AG09309 (cell line): ENCODE measurements around the gene ERF.
A peak's percentile ranks its signal among the peaks of the same experiment; 100 is the strongest.

Source experiments
- DNase-seq: peaks from one replicate; pipeline ENCODE4 v3.0.0-alpha.2; 2010; ENCODE audit warnings: low read depth
- H3K4me3 ChIP-seq: 2 replicates; pipeline ENCODE4 v1.5.1; 2011; ENCODE audit warnings: mild to moderate bottlenecking, low read depth, low read length, moderate library complexity; ENCODE audit not compliant: control insufficient read depth
- TF ChIP-seq, protein P1 (sequence below): IDR thresholded peaks from 2 replicates; pipeline ENCODE4 v1.5.1; 2011; ENCODE audit warnings: mild to moderate bottlenecking, low read depth, low read length, inconsistent platforms; ENCODE audit not compliant: insufficient read depth, control insufficient read depth; ENCODE audit errors: missing control alignments

Gene ERF

DNA sequence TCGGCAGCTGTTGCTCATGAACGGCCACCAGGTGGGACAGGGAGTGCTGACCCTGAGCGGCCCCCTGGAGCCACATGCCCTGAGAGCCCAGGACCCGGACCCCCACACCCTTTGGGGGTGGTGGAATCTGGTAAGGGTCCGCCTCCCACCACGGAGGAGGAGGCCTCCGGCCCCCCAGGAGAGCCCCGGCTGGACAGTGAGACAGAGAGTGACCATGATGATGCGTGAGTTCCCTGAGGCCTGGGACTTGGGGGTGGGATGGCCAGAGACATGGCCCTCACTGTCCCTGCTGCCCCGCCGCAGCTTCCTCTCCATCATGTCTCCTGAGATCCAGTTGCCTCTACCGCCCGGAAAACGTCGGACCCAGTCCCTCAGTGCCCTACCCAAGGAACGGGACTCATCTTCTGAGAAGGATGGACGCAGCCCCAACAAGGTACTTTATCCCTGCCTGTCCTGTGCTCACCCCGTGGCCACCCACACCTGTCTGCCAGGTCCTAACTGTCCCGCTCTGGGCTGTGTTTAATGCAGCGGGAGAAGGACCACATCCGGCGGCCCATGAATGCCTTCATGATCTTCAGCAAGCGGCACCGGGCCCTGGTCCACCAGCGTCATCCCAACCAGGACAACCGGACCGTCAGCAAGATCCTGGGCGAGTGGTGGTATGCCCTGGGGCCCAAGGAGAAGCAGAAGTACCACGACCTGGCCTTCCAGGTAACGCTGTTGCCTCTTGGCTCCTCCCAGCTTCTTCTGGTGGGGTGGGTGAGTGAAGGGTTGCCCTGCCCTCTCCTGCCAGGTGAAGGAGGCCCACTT is 32.3 kb upstream of the ERF start:
- no peak overlapping the region for H3K4me3 ChIP-seq
- no peak for DNase-seq
- TF ChIP-seq, protein P1, sequence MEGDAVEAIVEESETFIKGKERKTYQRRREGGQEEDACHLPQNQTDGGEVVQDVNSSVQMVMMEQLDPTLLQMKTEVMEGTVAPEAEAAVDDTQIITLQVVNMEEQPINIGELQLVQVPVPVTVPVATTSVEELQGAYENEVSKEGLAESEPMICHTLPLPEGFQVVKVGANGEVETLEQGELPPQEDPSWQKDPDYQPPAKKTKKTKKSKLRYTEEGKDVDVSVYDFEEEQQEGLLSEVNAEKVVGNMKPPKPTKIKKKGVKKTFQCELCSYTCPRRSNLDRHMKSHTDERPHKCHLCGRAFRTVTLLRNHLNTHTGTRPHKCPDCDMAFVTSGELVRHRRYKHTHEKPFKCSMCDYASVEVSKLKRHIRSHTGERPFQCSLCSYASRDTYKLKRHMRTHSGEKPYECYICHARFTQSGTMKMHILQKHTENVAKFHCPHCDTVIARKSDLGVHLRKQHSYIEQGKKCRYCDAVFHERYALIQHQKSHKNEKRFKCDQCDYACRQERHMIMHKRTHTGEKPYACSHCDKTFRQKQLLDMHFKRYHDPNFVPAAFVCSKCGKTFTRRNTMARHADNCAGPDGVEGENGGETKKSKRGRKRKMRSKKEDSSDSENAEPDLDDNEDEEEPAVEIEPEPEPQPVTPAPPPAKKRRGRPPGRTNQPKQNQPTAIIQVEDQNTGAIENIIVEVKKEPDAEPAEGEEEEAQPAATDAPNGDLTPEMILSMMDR: no peak

DNA sequence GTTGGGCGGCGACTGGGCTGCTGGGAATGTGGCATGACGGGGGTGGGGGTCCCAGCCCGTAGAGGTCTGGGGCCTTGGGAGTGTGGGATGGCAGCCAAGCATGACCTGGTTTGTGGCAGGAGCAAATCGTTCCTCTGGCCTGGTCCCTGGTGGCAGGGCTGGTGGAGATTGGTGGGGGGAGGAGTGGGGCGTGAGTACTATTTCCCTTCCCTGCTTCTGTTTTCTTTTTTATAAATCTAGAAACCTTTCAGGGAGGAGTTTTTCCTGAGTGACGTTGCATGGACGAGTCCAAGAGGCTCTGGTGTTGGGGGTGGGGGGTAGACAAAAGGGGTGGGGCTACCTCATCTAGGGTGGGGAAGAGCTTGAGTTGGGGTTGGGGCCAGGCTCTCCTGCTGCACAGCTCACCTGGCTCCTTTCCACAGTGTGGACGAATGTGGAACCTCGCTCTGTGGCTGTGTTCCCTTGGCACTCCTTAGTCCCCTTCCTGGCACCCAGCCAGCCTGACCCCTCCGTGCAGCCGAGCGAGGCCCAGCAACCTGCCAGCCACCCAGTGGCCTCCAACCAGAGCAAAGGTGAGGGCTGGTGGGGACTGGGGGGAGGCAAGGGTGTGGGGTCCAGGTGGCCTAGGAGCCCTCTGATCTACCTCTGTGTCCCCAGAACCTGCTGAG is 31.6 kb upstream of the ERF start:
- no peak overlapping the region for H3K4me3 ChIP-seq
- no peak for DNase-seq
- TF ChIP-seq, protein P1: no peak

GRCh38 chr19:42285988-42286348 is 31.0 kb upstream of the ERF start:
- no peak for DNase-seq
- TF ChIP-seq, protein P1: no peak
- H3K4me3 ChIP-seq: no peak overlapping the region

DNA sequence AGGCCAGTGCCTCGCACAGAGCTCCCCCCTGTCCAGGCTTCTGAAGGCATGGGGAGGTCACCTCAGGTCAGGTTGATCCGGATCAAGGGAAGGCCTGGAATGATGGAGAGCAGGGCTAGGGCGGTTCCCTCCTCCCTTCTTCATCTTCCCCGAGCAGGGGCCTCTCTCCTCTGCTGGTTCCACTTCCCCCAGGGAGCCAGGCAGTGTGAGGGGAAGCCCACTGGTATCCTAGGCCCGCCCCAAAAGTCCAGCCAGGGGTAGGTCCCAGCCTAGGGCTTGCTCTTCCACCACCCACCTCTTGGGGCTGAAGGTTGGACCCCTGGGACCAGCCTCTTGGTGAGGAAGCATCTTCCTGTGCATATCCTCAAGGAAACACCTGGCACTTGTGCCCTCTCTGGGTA is 30.6 kb upstream of the ERF start:
- TF ChIP-seq, protein P1: no peak
- no peak overlapping the region for H3K4me3 ChIP-seq
- DNase-seq: no peak

- peak overlapping the region; percentile 65 for H3K4me3 ChIP-seq
- no peak for DNase-seq
- TF ChIP-seq, protein P1: no peak
Measured at GRCh38 chr19:42284591-42285341, 29.8 kb upstream of the ERF start.

GRCh38 chr19:42284066-42284501 is 29.2 kb upstream of the ERF start:
- no peak for DNase-seq
- TF ChIP-seq, protein P1: no peak
- peak overlapping the region; percentile 17 for H3K4me3 ChIP-seq
